ENCODE measurements around the gene ACOT4. TPM values are rescaled to one million over a fixed set of nuclear protein-coding genes. Genes with fewer than 3 reads are reported as not detected.
"Not testable (repeated sequence)": the region's sequence is repeated elsewhere in the genome, so short reads cannot be mapped to it uniquely, and the experiment has no call there.

Gene ACOT4
- 10 to 100 TPM in 2 of 4 donors, 1 to 10 TPM in 2; 2.5 to 12.7 (median 7.5) TPM for polyA plus RNA-seq
- long read RNA-seq, donor 1, result 0 reads
- long read RNA-seq, donor 2, partial matches to known transcripts, result 0 of 1 reads
- long read RNA-seq, donor 2, other reads (novel, unspliced or antisense), result 0 of 1 reads
- long read RNA-seq, donor 3, partial matches to known transcripts, result 0 of 2 reads
- long read RNA-seq, donor 3, other reads (novel, unspliced or antisense), result 0 of 2 reads
- long read RNA-seq, donor 4, result 0 reads
- long read RNA-seq, donor 5, result 0 reads
- long read RNA-seq, donor 6, partial matches to known transcripts, result 0 of 1 reads
- long read RNA-seq, donor 6, other reads (novel, unspliced or antisense), result 0 of 1 reads
- long read RNA-seq, donor 7, result 0 reads
- long read RNA-seq, donor 8, result 0 reads
- long read RNA-seq, donor 9, result 0 reads
- long read RNA-seq, donor 10, partial matches to known transcripts, result 0 of 3 reads
- long read RNA-seq, donor 10, other reads (novel, unspliced or antisense), result 0 of 3 reads

GRCh38 chr14:73591690-73592449 is at the start of gene ACOT4:
Gene ACOT4 (plus strand): TSS chr14:73591873. CDS start chr14:73591960, 87 bp downstream.
- H3K4me3 ChIP-seq (ENCODE audit: low read depth in 1 of 3, low read length in 3 of 3), result peak within 1 kb of the TSS; percentile 54 to 79 (median 77)
- H3K27me3 ChIP-seq (ENCODE audit: control insufficient read depth in 3 of 3, insufficient read depth in 3 of 3, low read length in 3 of 3), result no peaks in the 10 kb centered on the region
- 0 to 1% (median 0%) methylated on average over 80 to 89 of the region's 89 CpGs for WGBS, 3 donors
- DNase-seq (peak; percentile 69 to 81), FAIRE-seq (no peak)
- H3K4me1 ChIP-seq (ENCODE audit: control insufficient read depth in 3 of 3, insufficient read depth in 2 of 3, low read depth in 1 of 3, low read length in 2 of 3), result no peaks in the 10 kb centered on the region
- H3K9me3 ChIP-seq (ENCODE audit: control insufficient read depth in 2 of 2, insufficient read depth in 1 of 2, low read depth in 1 of 2, low read length in 1 of 2), result no peaks in the 10 kb centered on the region
- peaks cover 0 to 6% (median 0%) of the 10 kb centered on the region in 3 donors for H3K36me3 ChIP-seq (ENCODE audit: control insufficient read depth in 3 of 3, insufficient read depth in 2 of 3, low read depth in 1 of 3, low read length in 3 of 3)
- H3K27ac ChIP-seq (ENCODE audit: low read depth in 1 of 3, low read length in 2 of 3), result peak within 1 kb of the TSS in 2 of 3 donors; percentile 74

- H3K4me1 ChIP-seq (ENCODE audit: control insufficient read depth in 3 of 3, insufficient read depth in 2 of 3, low read depth in 1 of 3, low read length in 2 of 3); H3K36me3 ChIP-seq (ENCODE audit: control insufficient read depth in 3 of 3, insufficient read depth in 2 of 3, low read depth in 1 of 3, low read length in 3 of 3); H3K4me3 ChIP-seq (ENCODE audit: low read depth in 1 of 3, low read length in 3 of 3); FAIRE-seq; DNase-seq; H3K27ac ChIP-seq (ENCODE audit: low read depth in 1 of 3, low read length in 2 of 3); H3K27me3 ChIP-seq (ENCODE audit: control insufficient read depth in 3 of 3, insufficient read depth in 3 of 3, low read length in 3 of 3); H3K9me3 ChIP-seq (ENCODE audit: control insufficient read depth in 2 of 2, insufficient read depth in 1 of 2, low read depth in 1 of 2, low read length in 1 of 2): not testable (repeated sequence)
- 86 to 91% (median 88%) methylated on average over 4 to 7 of the region's 7 CpGs for WGBS, 3 donors
Measured at GRCh38 chr14:73542961-73543360, 48.7 kb upstream of the ACOT4 start.

GRCh38 chr14:73545353-73545752 is 46.3 kb upstream of the ACOT4 start:
- WGBS, 3 donors, result no CpG with 5 or more reads among the region's 1 CpG
- H3K36me3 ChIP-seq (ENCODE audit: control insufficient read depth in 3 of 3, insufficient read depth in 2 of 3, low read depth in 1 of 3, low read length in 3 of 3), result not testable (repeated sequence)

GRCh38 chr14:73549097-73549496 is 42.6 kb upstream of the ACOT4 start:
- FAIRE-seq; H3K27ac ChIP-seq (ENCODE audit: low read depth in 1 of 3, low read length in 2 of 3); DNase-seq; H3K36me3 ChIP-seq (ENCODE audit: control insufficient read depth in 3 of 3, insufficient read depth in 2 of 3, low read depth in 1 of 3, low read length in 3 of 3); H3K4me3 ChIP-seq (ENCODE audit: low read depth in 1 of 3, low read length in 3 of 3); H3K27me3 ChIP-seq (ENCODE audit: control insufficient read depth in 3 of 3, insufficient read depth in 3 of 3, low read length in 3 of 3); H3K9me3 ChIP-seq (ENCODE audit: control insufficient read depth in 2 of 2, insufficient read depth in 1 of 2, low read depth in 1 of 2, low read length in 1 of 2); H3K4me1 ChIP-seq (ENCODE audit: control insufficient read depth in 3 of 3, insufficient read depth in 2 of 3, low read depth in 1 of 3, low read length in 2 of 3): not testable (repeated sequence)
- 81 to 96% methylated on average over 3 of the region's 3 CpGs; no CpG with 5 or more reads in 1 of the 3 donors for WGBS, 3 donors

More at GRCh38 chr14:73545353-73545752, 46.3 kb upstream of the ACOT4 start:
- H3K4me3 ChIP-seq (ENCODE audit: low read depth in 1 of 3, low read length in 3 of 3); H3K9me3 ChIP-seq (ENCODE audit: control insufficient read depth in 2 of 2, insufficient read depth in 1 of 2, low read depth in 1 of 2, low read length in 1 of 2); H3K27ac ChIP-seq (ENCODE audit: low read depth in 1 of 3, low read length in 2 of 3); FAIRE-seq; H3K4me1 ChIP-seq (ENCODE audit: control insufficient read depth in 3 of 3, insufficient read depth in 2 of 3, low read depth in 1 of 3, low read length in 2 of 3); DNase-seq; H3K27me3 ChIP-seq (ENCODE audit: control insufficient read depth in 3 of 3, insufficient read depth in 3 of 3, low read length in 3 of 3): not testable (repeated sequence)

- not testable (repeated sequence) for H3K27me3 ChIP-seq (ENCODE audit: control insufficient read depth in 3 of 3, insufficient read depth in 3 of 3, low read length in 3 of 3); H3K4me1 ChIP-seq (ENCODE audit: control insufficient read depth in 3 of 3, insufficient read depth in 2 of 3, low read depth in 1 of 3, low read length in 2 of 3); H3K36me3 ChIP-seq (ENCODE audit: control insufficient read depth in 3 of 3, insufficient read depth in 2 of 3, low read depth in 1 of 3, low read length in 3 of 3); H3K27ac ChIP-seq (ENCODE audit: low read depth in 1 of 3, low read length in 2 of 3); FAIRE-seq; H3K4me3 ChIP-seq (ENCODE audit: low read depth in 1 of 3, low read length in 3 of 3); H3K9me3 ChIP-seq (ENCODE audit: control insufficient read depth in 2 of 2, insufficient read depth in 1 of 2, low read depth in 1 of 2, low read length in 1 of 2)
- DNase-seq, result peak in 1 of 2 donors; percentile 71
- 25 to 74% methylated on average over 2 to 3 of the region's 6 CpGs; no CpG with 5 or more reads in 1 of the 3 donors for WGBS, 3 donors
Measured at GRCh38 chr14:73549889-73550524, 41.7 kb upstream of the ACOT4 start.

- Histone ChIP-seq H3K4me3 (ENCODE audit: low read depth in 1 of 3, low read length in 3 of 3) (no peak overlapping the region), H3K4me1 (ENCODE audit: control insufficient read depth in 3 of 3, insufficient read depth in 2 of 3, low read depth in 1 of 3, low read length in 2 of 3) (no peaks in the 10 kb centered on the region), H3K9me3 (ENCODE audit: control insufficient read depth in 2 of 2, insufficient read depth in 1 of 2, low read depth in 1 of 2, low read length in 1 of 2) (no peaks in the 10 kb centered on the region), H3K36me3 (ENCODE audit: control insufficient read depth in 3 of 3, insufficient read depth in 2 of 3, low read depth in 1 of 3, low read length in 3 of 3) (no peaks in the 10 kb centered on the region), H3K27me3 (ENCODE audit: control insufficient read depth in 3 of 3, insufficient read depth in 3 of 3, low read length in 3 of 3) (no peaks in the 10 kb centered on the region), H3K27ac (ENCODE audit: low read depth in 1 of 3, low read length in 2 of 3) (no peak overlapping the region)
- DNase-seq (no peak), FAIRE-seq (no peak)
- WGBS, 3 donors, result 98 to 100% methylated on average over 4 of the region's 4 CpGs; no CpG with 5 or more reads in 1 of the 3 donors
Measured at GRCh38 chr14:73553845-73554244, 37.8 kb upstream of the ACOT4 start.

- not testable (repeated sequence) for H3K4me3 ChIP-seq (ENCODE audit: low read depth in 1 of 3, low read length in 3 of 3); H3K4me1 ChIP-seq (ENCODE audit: control insufficient read depth in 3 of 3, insufficient read depth in 2 of 3, low read depth in 1 of 3, low read length in 2 of 3); FAIRE-seq; H3K36me3 ChIP-seq (ENCODE audit: control insufficient read depth in 3 of 3, insufficient read depth in 2 of 3, low read depth in 1 of 3, low read length in 3 of 3); H3K27me3 ChIP-seq (ENCODE audit: control insufficient read depth in 3 of 3, insufficient read depth in 3 of 3, low read length in 3 of 3); H3K27ac ChIP-seq (ENCODE audit: low read depth in 1 of 3, low read length in 2 of 3); DNase-seq
- WGBS, 3 donors, result 33 to 67% methylated on average over 1 to 2 of the region's 2 CpGs; no CpG with 5 or more reads in 1 of the 3 donors
- peaks cover 0 to 10% of the 10 kb centered on the region in 2 donors for H3K9me3 ChIP-seq (ENCODE audit: control insufficient read depth in 2 of 2, insufficient read depth in 1 of 2, low read depth in 1 of 2, low read length in 1 of 2)
Measured at GRCh38 chr14:73557201-73557600, 34.5 kb upstream of the ACOT4 start.

- FAIRE-seq, result not testable (repeated sequence)
Measured at GRCh38 chr14:73558238-73558637, 33.4 kb upstream of the ACOT4 start.

More at GRCh38 chr14:73558238-73558637, 33.4 kb upstream of the ACOT4 start:
- peaks cover 0 to 20% of the 10 kb centered on the region in 2 donors for H3K9me3 ChIP-seq (ENCODE audit: control insufficient read depth in 2 of 2, insufficient read depth in 1 of 2, low read depth in 1 of 2, low read length in 1 of 2)
- not testable (repeated sequence) for H3K27me3 ChIP-seq (ENCODE audit: control insufficient read depth in 3 of 3, insufficient read depth in 3 of 3, low read length in 3 of 3); H3K36me3 ChIP-seq (ENCODE audit: control insufficient read depth in 3 of 3, insufficient read depth in 2 of 3, low read depth in 1 of 3, low read length in 3 of 3); H3K27ac ChIP-seq (ENCODE audit: low read depth in 1 of 3, low read length in 2 of 3); DNase-seq; H3K4me1 ChIP-seq (ENCODE audit: control insufficient read depth in 3 of 3, insufficient read depth in 2 of 3, low read depth in 1 of 3, low read length in 2 of 3); H3K4me3 ChIP-seq (ENCODE audit: low read depth in 1 of 3, low read length in 3 of 3)
- WGBS, 3 donors, result 57 to 100% methylated on average over 1 of the region's 2 CpGs; no CpG with 5 or more reads in 1 of the 3 donors

All from small intestine (tissue), 16 donors.